H1 (cell line): ENCODE results near the gene CFAP97D1. TPM values are rescaled to one million over a fixed set of nuclear protein-coding genes. Genes with fewer than 3 reads are reported as not detected.

Experiments
- CTCF ChIA-PET: fragments of 300-600 bp; sonication (Branson Sonifier 250); formaldehyde crosslinking; loops from one replicate; lab custom pipeline; 2021; ENCODE audit not compliant: partially characterized antibody; lab: Charles Lee
- POLR2A ChIA-PET: fragments of 300-600 bp; sonication (Branson Sonifier 250); formaldehyde crosslinking; loops from one replicate; lab custom pipeline; 2021; ENCODE audit warnings: inconsistent platforms; ENCODE audit not compliant: partially characterized antibody; lab: Charles Lee
- DNase-seq, 2 experiments: peaks; one replicate each; pipeline versions ENCODE4 v3.0.0 to v3.0.0-alpha.2; 2010 to 2022; ENCODE audit warnings: low spot score in 2 of 2, low read depth in 1 of 2, mixed read lengths in 1 of 2
- FAIRE-seq: peaks from 2 replicates; lab custom pipeline; 2011; peaks lifted over from hg19 to GRCh38; lab: Jason Lieb, UNC
- H2AFZ ChIP-seq: 2 replicates; pipeline ENCODE4 v1.8.1; 2012; ENCODE audit warnings: low read length, inconsistent platforms
- H2AK5ac ChIP-seq: 2 replicates; pipeline ENCODE4 v1.6.1; 2013; ENCODE audit warnings: low read depth, low read length
- H2BK120ac ChIP-seq: replicated peaks from 2 replicates; pipeline ENCODE3; 2013; ENCODE audit warnings: low read depth, low read length, inconsistent platforms
- H2BK12ac ChIP-seq: 2 replicates; pipeline ENCODE4 v1.6.1; 2013; ENCODE audit warnings: low read depth, low read length
- H2BK15ac ChIP-seq: 2 replicates; pipeline ENCODE4 v1.6.1; 2013; ENCODE audit warnings: low read length
- H2BK20ac ChIP-seq: 2 replicates; pipeline ENCODE4 v1.6.1; 2013; ENCODE audit warnings: low read length
- H2BK5ac ChIP-seq: 2 replicates; pipeline ENCODE4 v1.6.1; 2013; ENCODE audit warnings: low read depth, low read length
- H3K14ac ChIP-seq: 2 replicates; pipeline ENCODE4 v1.6.1; 2013; ENCODE audit warnings: inconsistent platforms; ENCODE audit not compliant: insufficient read length
- H3K18ac ChIP-seq: 2 replicates; pipeline ENCODE4 v1.6.1; 2013; ENCODE audit warnings: low read length; ENCODE audit errors: extremely low read depth
- H3K23ac ChIP-seq: 2 replicates; pipeline ENCODE4 v1.6.1; 2013; ENCODE audit warnings: inconsistent platforms; ENCODE audit not compliant: insufficient read length
- H3K23me2 ChIP-seq: 2 replicates; pipeline ENCODE4 v1.6.1; 2013; ENCODE audit warnings: low read depth, low read length
- H3K27ac ChIP-seq: 2 replicates; pipeline ENCODE4 v1.6.1; 2011; ENCODE audit warnings: low read depth, low read length, inconsistent platforms
- H3K27me3 ChIP-seq, 4 experiments: replicated peaks in 1 of 4; 1 replicate in 1 of 4; 2 replicates in 3 of 4; pipeline versions ENCODE4 v1.6.1 to v1.8.1; 2011 to 2013; ENCODE audit warnings: low read length in 3 of 4, mild to moderate bottlenecking in 3 of 4, inconsistent platforms in 2 of 4, mixed read lengths in 2 of 4, moderate library complexity in 1 of 4; ENCODE audit not compliant: control insufficient read depth in 3 of 4, insufficient read depth in 3 of 4; ENCODE audit errors: extremely low read depth in 1 of 4
- H3K36me3 ChIP-seq, 4 experiments: 2 replicates each; pipeline versions ENCODE4 v1.6.1 to v1.8.1; 2011 to 2013; ENCODE audit warnings: mild to moderate bottlenecking in 4 of 4, low read length in 3 of 4, moderate library complexity in 2 of 4, control low read depth in 1 of 4, inconsistent platforms in 1 of 4; ENCODE audit not compliant: insufficient read depth in 4 of 4, control insufficient read depth in 2 of 4
- H3K4ac ChIP-seq: replicated peaks from 2 replicates; pipeline ENCODE3; 2013; ENCODE audit warnings: low read length, low read depth, mixed read lengths, inconsistent platforms; ENCODE audit not compliant: insufficient read length
- H3K4me1 ChIP-seq, 4 experiments: replicated peaks in 1 of 4; 1 replicate in 1 of 4; 2 replicates in 3 of 4; pipeline versions ENCODE4 v1.6.1 to v1.8.1; 2011 to 2013; ENCODE audit warnings: low read length in 3 of 4, inconsistent platforms in 2 of 4, mixed read lengths in 1 of 4; ENCODE audit not compliant: insufficient read depth in 4 of 4, control insufficient read depth in 3 of 4
- H3K4me2 ChIP-seq, 2 experiments: 2 replicates each; pipeline versions ENCODE4 v1.6.1 to v1.8.1; 2011 to 2013; ENCODE audit warnings: low read depth in 2 of 2, low read length in 2 of 2, control low read depth in 1 of 2, inconsistent platforms in 1 of 2, mild to moderate bottlenecking in 1 of 2; ENCODE audit not compliant: insufficient read depth in 1 of 2
- H3K4me3 ChIP-seq, 4 experiments: fragments of 200-600, 300-600 bp in 1 of 4; sonication (generic), shearing (Covaris generic), sonication (Bioruptor Twin) in 1 of 4; 2 replicates each; pipeline versions ENCODE4 v1.5.1 to v1.8.1; 2011 to 2016; ENCODE audit warnings: low read length in 4 of 4, low read depth in 3 of 4, control low read depth in 2 of 4, inconsistent platforms in 2 of 4, mild to moderate bottlenecking in 2 of 4, mixed read lengths in 1 of 4, moderate library complexity in 1 of 4; ENCODE audit not compliant: insufficient read depth in 2 of 4; ENCODE audit errors: extremely low read depth in 1 of 4
- H3K56ac ChIP-seq: replicated peaks from 2 replicates; pipeline ENCODE3; 2013; ENCODE audit warnings: low read depth, mild to moderate bottlenecking, mixed read lengths, low read length, inconsistent platforms; ENCODE audit not compliant: insufficient read length
- H3K79me1 ChIP-seq: 2 replicates; pipeline ENCODE4 v1.6.1; 2013; ENCODE audit warnings: low read depth, low read length, control low read depth
- H3K79me2 ChIP-seq, 2 experiments: 2 replicates each; pipeline versions ENCODE4 v1.6.1 to v1.8.1; 2012 to 2013; ENCODE audit warnings: low read length in 2 of 2, mild to moderate bottlenecking in 2 of 2, inconsistent platforms in 1 of 2; ENCODE audit not compliant: insufficient read depth in 2 of 2, control insufficient read depth in 1 of 2
- H3K9ac ChIP-seq, 4 experiments: replicated peaks in 1 of 4; 1 replicate in 1 of 4; 2 replicates in 3 of 4; pipeline versions ENCODE4 v1.6.1 to v1.8.1; 2011 to 2013; ENCODE audit warnings: low read depth in 3 of 4, low read length in 3 of 4, control low read depth in 2 of 4, mild to moderate bottlenecking in 2 of 4, moderate library complexity in 2 of 4, inconsistent platforms in 1 of 4; ENCODE audit errors: extremely low read depth in 1 of 4
- H3K9me3 ChIP-seq, 2 experiments: 2 replicates each; pipeline versions ENCODE4 v1.6.1 to v1.8.1; 2012 to 2013; ENCODE audit warnings: mild to moderate bottlenecking in 2 of 2, moderate library complexity in 2 of 2, control low read depth in 1 of 2, inconsistent platforms in 1 of 2, low read depth in 1 of 2, low read length in 1 of 2, mixed read lengths in 1 of 2; ENCODE audit not compliant: insufficient read depth in 2 of 2
- H4K20me1 ChIP-seq, 2 experiments: replicated peaks in 1 of 2; 2 replicates each; pipeline versions ENCODE3 to v1.8.1; 2011 to 2013; ENCODE audit warnings: inconsistent platforms in 2 of 2, low read length in 2 of 2, mild to moderate bottlenecking in 1 of 2; ENCODE audit not compliant: insufficient read depth in 2 of 2, control insufficient read depth in 1 of 2
- H4K5ac ChIP-seq: 2 replicates; pipeline ENCODE4 v1.6.1; 2013; ENCODE audit warnings: low read length, low read depth, mixed read lengths, inconsistent platforms; ENCODE audit not compliant: insufficient read length
- H4K8ac ChIP-seq: 2 replicates; pipeline ENCODE4 v1.8.0; 2013; ENCODE audit warnings: mild to moderate bottlenecking, moderate library complexity, low read length, inconsistent platforms; ENCODE audit not compliant: insufficient read depth; ENCODE audit errors: extremely low read depth
- H4K91ac ChIP-seq: replicated peaks from 2 replicates; pipeline ENCODE3; 2013; ENCODE audit warnings: low read length, mixed read lengths, inconsistent platforms; ENCODE audit not compliant: insufficient read length
- CBX8 ChIP-seq: fragments of 300-800, 300-1000 bp; sonication (generic); IDR thresholded peaks from 2 replicates; pipeline ENCODE4 v1.7.1; 2016; ENCODE audit warnings: low read depth, low read length, borderline replicate concordance
- CEBPB ChIP-seq: IDR thresholded peaks from 2 replicates; pipeline ENCODE4 v1.6.1; 2012; ENCODE audit warnings: low read depth, low read length
- CTBP2 ChIP-seq: IDR thresholded peaks from 2 replicates; pipeline ENCODE4 v1.7.0; 2011; ENCODE audit warnings: borderline replicate concordance, mild to moderate bottlenecking, moderate library complexity, mixed read lengths, low read length; ENCODE audit not compliant: insufficient read depth, insufficient read length
- EGR1 ChIP-seq: IDR thresholded peaks from 2 replicates; pipeline ENCODE4 v1.6.1; 2011; ENCODE audit warnings: low read depth, low read length, borderline replicate concordance
- GABPA ChIP-seq: IDR thresholded peaks from 2 replicates; pipeline ENCODE4 v1.6.1; 2011; ENCODE audit warnings: mild to moderate bottlenecking, low read length, moderate library complexity, borderline replicate concordance; ENCODE audit not compliant: insufficient read depth
- HDAC6 ChIP-seq: IDR thresholded peaks from one replicate; pipeline ENCODE4 v1.7.1; 2012; ENCODE audit warnings: low read depth, mild to moderate bottlenecking, inconsistent platforms, low read length, moderate library complexity
- JUND ChIP-seq: IDR thresholded peaks from 2 replicates; pipeline ENCODE4 v1.6.1; 2011; ENCODE audit warnings: mild to moderate bottlenecking, improper control_type of control experiment, low read length
- POLR2A ChIP-seq, 2 experiments: IDR thresholded peaks; 1 replicate in 1 of 2; 2 replicates in 1 of 2; pipeline ENCODE4 v1.6.1; 2011; ENCODE audit warnings: low read depth in 2 of 2, low read length in 2 of 2, mild to moderate bottlenecking in 2 of 2; ENCODE audit errors: control extremely low read depth in 1 of 2
- RXRA ChIP-seq: IDR thresholded peaks from 2 replicates; pipeline ENCODE4 v1.6.1; 2011; ENCODE audit warnings: low read depth, mild to moderate bottlenecking, low read length, moderate library complexity; ENCODE audit not compliant: insufficient read depth
- SIN3A ChIP-seq, 2 experiments: IDR thresholded peaks in 1 of 2; conservative IDR thresholded peaks in 1 of 2; 2 replicates each; pipeline ENCODE4 v1.6.1; 2011 to 2012; ENCODE audit warnings: low read length in 2 of 2, improper control_type of control experiment in 1 of 2, low read depth in 1 of 2, mild to moderate bottlenecking in 1 of 2
- WGBS, 2 experiments: shearing (Covaris generic) in 1 of 2; methylation state at CpG; one replicate each; pipeline versions ENCODE4 v1.1.6 to v1.1.7; 2013 to 2015; ENCODE audit warnings: low lambda C conversion rate in 2 of 2, mixed read lengths in 2 of 2, inconsistent platforms in 1 of 2, low coverage in 1 of 2, missing lambda C conversion rate in 1 of 2; ENCODE audit not compliant: insufficient replicate concordance in 2 of 2, insufficient coverage in 1 of 2, insufficient read length in 1 of 2; ENCODE audit errors: extremely low coverage in 1 of 2, missing lambda C conversion rate in 1 of 2; 5-methylcytosine and 5-hydroxymethylcytosine counted together
- polyA plus RNA-seq, 7 experiments: library from polyadenylated mRNA; depleted of rRNA in 3 of 7; stranded (reverse) in 5 of 7; unstranded in 2 of 7; fragments of >200 nt in 5 of 7; fragments of 200-250 nt in 2 of 7; gene quantifications; 1 replicate in 5 of 7; 2 replicates in 1 of 7; 4 replicates in 1 of 7; pipeline versions ENCODE4 v1.2.1 to v1.2.3, GENCODE V29; 2011 to 2013; ENCODE audit warnings: missing spikeins in 2 of 7, mixed read lengths in 2 of 7
- total RNA-seq: library from RNA; stranded (reverse); fragmentation: NEBNext Ultra II Directional; extraction: Animal tissue kit (Norgen Biotek cat#: 25700); gene quantifications from 2 replicates; pipeline ENCODE4 v1.2.1, GENCODE V29; 2021

Gene CFAP97D1
- total and polyA plus RNA-seq, 2 of the 8 experiments (the other 6 are each of a cell fraction or from before 2014, with no cell fraction given) = 0.02 to 0.07 TPM

DNA sequence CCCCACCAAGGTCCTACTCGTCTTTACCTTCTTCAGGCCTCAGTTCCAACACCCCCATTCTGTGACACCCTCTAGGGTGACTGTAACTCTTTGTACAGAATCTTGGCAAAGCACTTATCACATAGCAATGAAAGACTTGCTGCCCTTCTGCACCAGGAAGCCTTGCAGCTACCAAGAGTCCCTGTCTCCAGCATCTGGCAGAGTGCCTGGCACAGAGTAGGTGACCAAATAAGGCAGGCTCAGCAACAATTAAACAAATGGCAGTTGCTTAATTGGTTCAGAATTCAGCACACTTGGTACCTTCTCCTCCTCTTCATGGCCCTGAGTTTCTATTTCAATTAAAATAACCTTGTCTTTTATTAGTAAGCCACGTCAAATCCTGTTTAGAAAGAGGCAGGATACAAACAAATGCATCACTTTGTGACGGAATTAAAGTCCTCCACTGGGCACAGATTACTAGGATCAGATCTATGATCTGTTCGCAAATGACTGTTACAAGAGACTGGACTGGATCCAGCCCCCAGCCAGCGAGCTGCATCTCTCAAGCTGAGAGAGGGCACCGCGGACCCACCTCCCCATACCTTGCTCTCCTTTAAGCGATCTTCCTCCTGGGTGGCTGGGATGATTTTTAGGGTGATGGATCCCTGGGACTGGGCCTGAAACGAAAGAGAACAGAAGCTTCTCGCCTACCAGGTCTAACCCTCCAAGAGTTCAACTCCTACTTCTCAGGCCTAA is 43.3 kb downstream of the CFAP97D1 start:
- no peak overlapping the region for H2BK12ac ChIP-seq
- H3K23ac ChIP-seq = no peak overlapping the region
- H3K4ac ChIP-seq = no peak overlapping the region
- H4K20me1 ChIP-seq = no peaks in the 10 kb centered on the region
- no peak overlapping the region for H4K5ac ChIP-seq
- no peak overlapping the region for H3K4me3 ChIP-seq
- DNase-seq (no peak), FAIRE-seq (no peak)
- H2AFZ ChIP-seq = no peak overlapping the region
- no peak overlapping the region for H2BK15ac ChIP-seq
- H2BK5ac ChIP-seq = no peak overlapping the region
- CTCF ChIA-PET = interaction anchor here (1.1 to 1.7 kb wide), 7 partner anchors 17 to 55 kb away, joined by 3 to 7 read pairs (median 5); partner anchors contain the start of gene CD300LG
- no peak overlapping the region for H4K8ac ChIP-seq
- no peak overlapping the region for H3K14ac ChIP-seq
- no peaks in the 10 kb centered on the region for H3K23me2 ChIP-seq
- H3K18ac ChIP-seq = no peak overlapping the region
- no peaks in the 10 kb centered on the region; a peak in 1 of 7 replicates for H3K4me1 ChIP-seq
- peaks cover 0 to 8% (median 0%) of the 10 kb centered on the region in 4 experiments; a peak in 3 of 8 replicates for H3K36me3 ChIP-seq
- no peak overlapping the region for H3K27ac ChIP-seq
- H2BK20ac ChIP-seq = no peak overlapping the region
- H3K9ac ChIP-seq = no peak overlapping the region
- no peak overlapping the region for H2BK120ac ChIP-seq
- H3K9me3 ChIP-seq = no peaks in the 10 kb centered on the region
- H3K4me2 ChIP-seq = no peak overlapping the region
- no peaks in the 10 kb centered on the region for H3K79me2 ChIP-seq
- 95% methylated on average over 10 of the region's 10 CpGs; no CpG with 5 or more reads in 1 of the 2 experiments for WGBS, 2 experiments
- H3K27me3 ChIP-seq = no peaks in the 10 kb centered on the region
- no peaks in the 10 kb centered on the region for H3K79me1 ChIP-seq
- no peak overlapping the region for H2AK5ac ChIP-seq
- no peak overlapping the region for H4K91ac ChIP-seq
- POLR2A ChIA-PET = no interaction called here
- no peak overlapping the region for H3K56ac ChIP-seq
- TF ChIP-seq POLR2A (IDR thresholded peaks at IDR 0.05; ENCODE audit: control extremely low read depth in 1 of 2, low read depth in 2 of 2, low read length in 2 of 2) = no peak
- TF ChIP-seq EGR1 = no peak
- TF ChIP-seq CBX8 = no peak
- no peak for TF ChIP-seq GABPA
- no peak for TF ChIP-seq JUND
- TF ChIP-seq HDAC6 = no peak
- TF ChIP-seq SIN3A (conservative IDR thresholded peaks at IDR 0.05 in 1 of 2, IDR thresholded peaks at IDR 0.05 in 1 of 2; ENCODE audit: low read depth in 1 of 2, low read length in 2 of 2) = no peak
- TF ChIP-seq CTBP2 = no peak
- no peak for TF ChIP-seq RXRA
- TF ChIP-seq CEBPB = no peak
